Stimulated activated CD4-positive, alpha-beta T cell treated with anti-CD3 and anti-CD28 coated beads, TNF-alpha, amount 100 ng/mL, for 4 hours (primary cell): ENCODE results near the gene NRROS.
"Not testable (repeated sequence)": the region's sequence is repeated elsewhere in the genome, so short reads cannot be mapped to it uniquely, and the experiment has no call there.

Experiments
- DNase-seq, 3 experiments: peaks; one replicate each; pipeline ENCODE4 v3.0.0-alpha.2; 2020; ENCODE audit warnings: low read depth in 3 of 3

NRROS gene

GRCh38 chr3:196639483-196640296 is at the start of gene NRROS:
Gene NRROS, plus strand, starts transcription at chr3:196639694. Its CDS starts 14,846 bp downstream, at chr3:196654540.
- peak in 2 of 3 experiments; percentile 43 to 52 for DNase-seq

GRCh38 chr3:196590279-196590678 is 49.2 kb upstream of the NRROS start:
- no peak for DNase-seq

- DNase-seq = no peak
Measured at GRCh38 chr3:196596355-196596754, 43.1 kb upstream of the NRROS start.

GRCh38 chr3:196597971-196598733 is 41.3 kb upstream of the NRROS start:
- not testable (repeated sequence) for DNase-seq

GRCh38 chr3:196599734-196600128 is 39.8 kb upstream of the NRROS start:
- no peak for DNase-seq

- no peak for DNase-seq
Measured at GRCh38 chr3:196600359-196600758, 39.1 kb upstream of the NRROS start.

- DNase-seq = no peak
Measured at GRCh38 chr3:196602673-196603072, 36.8 kb upstream of the NRROS start.

GRCh38 chr3:196603683-196604082 is 35.8 kb upstream of the NRROS start:
- no peak for DNase-seq

- peak in 2 of 3 experiments; percentile 35 to 36 for DNase-seq
Measured at GRCh38 chr3:196604548-196604947, 34.9 kb upstream of the NRROS start.

- DNase-seq = no peak
Measured at GRCh38 chr3:196608693-196609092, 30.8 kb upstream of the NRROS start.

- peak; percentile 88 to 96 (median 93) for DNase-seq
Measured at GRCh38 chr3:196609343-196609775, 30.1 kb upstream of the NRROS start.

GRCh38 chr3:196609805-196610515 is 29.5 kb upstream of the NRROS start:
- DNase-seq = no peak

- DNase-seq = no peak
Measured at GRCh38 chr3:196611761-196612483, 27.6 kb upstream of the NRROS start.

GRCh38 chr3:196615234-196615633 is 24.3 kb upstream of the NRROS start:
- not testable (repeated sequence) for DNase-seq

- no peak for DNase-seq
Measured at GRCh38 chr3:196617256-196617655, 22.2 kb upstream of the NRROS start.

GRCh38 chr3:196619223-196619622 is 20.3 kb upstream of the NRROS start:
- DNase-seq = no peak

- not testable (repeated sequence) for DNase-seq
Measured at GRCh38 chr3:196619627-196620026, 19.9 kb upstream of the NRROS start.

GRCh38 chr3:196620161-196620604 is 19.3 kb upstream of the NRROS start:
- DNase-seq = no peak

GRCh38 chr3:196620684-196621083 is 18.8 kb upstream of the NRROS start:
- DNase-seq = no peak

- DNase-seq = no peak
Measured at GRCh38 chr3:196621611-196622010, 17.9 kb upstream of the NRROS start.

GRCh38 chr3:196624067-196624790 is 15.3 kb upstream of the NRROS start:
- no peak for DNase-seq
